Right lobe of liver (tissue), 4 donors: ENCODE measurements around the gene GCNT1.
"Not testable (repeated sequence)": the region's sequence is repeated elsewhere in the genome, so short reads cannot be mapped to it uniquely, and the experiment has no call there.

ENCODE experiments used
- CTCF ChIP-seq, 4 donors: fragments of 200-600 bp in 3 of 4; fragments of 450-650 bp in 1 of 4; IDR thresholded peaks; one replicate each; pipeline versions ENCODE4 v1.5.1 to v1.8.0; 2016 to 2022; ENCODE audit warnings: antibody characterized with exemption in 4 of 4, mild to moderate bottlenecking in 2 of 4
- POLR2A ChIP-seq: fragments of 450-650 bp; IDR thresholded peaks from one replicate; pipeline ENCODE4 v1.6.1; 2017; ENCODE audit warnings: antibody characterized with exemption, mild to moderate bottlenecking
- donor health status: DM: no; HTN: no; CAD: no.
- donor health status: DM: no; HTN: no; CAD: no.
- donor health status: DM: no; HTN: yes; CAD: no.

- TF ChIP-seq CTCF (IDR thresholded peaks at IDR 0.05); POLR2A: not testable (repeated sequence)
These were observed 64.7 kb downstream of the GCNT1 start for GRCh38 chr9:76523617-76524200.
